HG02852 (cell line): ENCODE results near the gene LRRC8A.
"Not testable (repeated sequence)": the region's sequence is repeated elsewhere in the genome, so short reads cannot be mapped to it uniquely, and the experiment has no call there.

Source experiments
- ATAC-seq: cut with Tn5 transposase; IDR thresholded peaks from one replicate; pipeline ENCODE4 v1.9.1; 2021; ENCODE audit warnings: mild to moderate bottlenecking, moderate library complexity; ENCODE audit not compliant: unreplicated experiment

LRRC8A gene

DNA sequence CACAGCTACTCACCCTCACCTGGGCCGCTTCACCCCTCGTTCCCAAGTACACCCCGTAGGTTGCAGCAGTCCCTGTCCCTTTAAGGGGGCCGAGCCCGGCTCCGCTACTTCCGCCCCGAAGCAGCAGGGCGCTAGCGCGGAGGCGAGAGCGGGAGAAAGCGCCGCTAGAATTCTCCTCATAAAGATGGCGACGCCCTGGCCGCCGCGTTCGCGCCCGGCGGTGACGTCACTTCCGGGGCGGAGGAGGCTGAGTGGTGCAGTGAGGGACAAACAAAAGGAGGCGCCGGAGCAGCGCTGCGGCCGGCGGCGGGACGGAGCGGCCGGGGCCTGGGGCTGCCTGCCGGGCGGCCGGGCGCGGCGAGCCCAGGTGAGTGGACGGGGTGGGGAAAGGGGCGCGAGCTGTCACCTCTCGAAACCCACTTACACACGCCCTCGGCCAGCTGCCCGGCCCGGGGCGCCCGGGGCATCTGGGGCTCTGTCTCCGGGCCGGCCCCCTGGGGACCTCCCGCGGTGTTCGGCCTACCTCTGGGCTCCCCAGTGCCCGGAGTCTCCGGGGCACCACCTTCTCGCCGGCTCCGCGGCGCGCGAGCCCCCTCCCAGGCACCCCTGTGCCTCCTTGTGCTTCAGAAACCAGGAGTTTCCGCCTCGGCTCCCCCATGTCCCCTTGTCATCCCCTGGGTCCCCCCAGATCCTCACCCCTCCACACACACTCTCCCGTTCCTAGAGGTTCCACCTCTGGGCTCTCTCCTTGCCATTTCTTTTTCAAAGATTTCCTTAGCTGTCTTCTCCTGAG, at the start of gene LRRC8A, which contains the start of gene KYAT1:
TSS of gene LRRC8A (plus strand) at position 250 of the 793 bp plus-strand sequence. CDS start 25,032 bp downstream, outside the sequence.
TSS of gene KYAT1 (minus strand) at position 67 of the 793 bp plus-strand sequence. CDS start 36,545 bp downstream, outside the sequence.
- ATAC-seq = peak; percentile 92

DNA sequence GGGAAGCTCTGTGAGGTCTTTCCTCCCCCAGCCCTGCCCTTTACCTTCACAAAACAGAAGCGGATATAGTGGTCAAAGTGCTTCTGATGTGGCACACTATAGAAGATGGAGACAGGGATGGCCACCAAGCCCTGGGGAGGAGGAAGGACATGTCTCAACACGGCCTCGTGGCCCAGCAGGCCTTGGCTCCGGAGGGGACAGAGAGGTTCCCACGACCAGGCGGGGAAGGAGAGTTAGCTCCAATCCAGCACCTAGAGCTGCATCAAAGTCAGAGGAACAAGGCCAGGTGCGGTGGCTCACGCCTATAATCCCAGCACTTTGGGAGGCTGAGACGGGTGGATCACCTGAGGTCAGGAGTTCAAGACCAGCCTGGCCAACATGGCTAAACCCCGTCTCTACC, 48.2 kb upstream of the LRRC8A start:
- no peak for ATAC-seq

DNA sequence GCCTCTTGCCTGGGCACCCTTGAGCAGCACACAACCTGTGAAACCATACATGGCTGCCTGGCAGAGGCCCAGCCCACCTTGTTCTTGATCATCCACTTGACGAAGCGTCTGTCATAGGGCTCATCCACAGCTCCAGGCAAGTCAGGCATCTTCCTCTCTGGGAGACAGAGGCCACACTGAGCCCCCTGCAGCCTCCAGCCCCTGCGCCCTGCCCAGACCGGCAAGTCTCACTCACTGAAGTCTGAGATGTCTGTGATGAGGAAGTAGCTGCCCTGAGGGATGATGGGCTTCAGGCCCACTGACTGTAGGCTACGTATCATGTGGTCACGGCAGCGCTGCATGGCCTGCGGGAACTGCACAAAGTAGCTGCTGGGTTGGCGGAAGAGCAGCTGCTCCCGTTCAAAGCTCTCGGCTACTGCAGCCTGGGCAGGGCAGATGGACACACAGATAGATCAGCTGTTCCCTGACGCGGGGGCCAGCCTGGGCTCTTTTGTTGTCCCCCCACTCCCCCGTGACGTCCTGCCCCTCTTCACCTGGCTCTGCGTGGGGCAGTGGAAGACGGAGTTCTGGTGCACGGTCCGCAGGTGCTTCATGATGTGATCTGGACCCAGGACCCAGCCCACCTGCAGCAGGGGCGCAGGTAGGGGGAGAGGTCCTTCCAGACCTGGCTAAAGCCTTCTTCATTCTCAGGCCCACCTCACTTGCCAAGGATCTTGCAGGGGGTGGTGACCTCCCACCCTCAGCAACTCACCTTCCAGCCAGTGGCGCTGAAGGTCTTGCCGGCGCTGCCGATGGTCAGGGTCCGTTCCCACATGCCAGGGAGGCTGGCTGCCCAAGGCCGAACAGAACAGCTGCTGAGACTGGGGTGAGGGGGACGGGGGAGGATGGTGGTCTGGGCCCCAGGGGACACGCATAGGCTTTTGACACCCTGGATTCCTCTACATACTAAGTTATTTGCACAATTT, 46.4 kb upstream of the LRRC8A start:
- ATAC-seq = no peak

DNA sequence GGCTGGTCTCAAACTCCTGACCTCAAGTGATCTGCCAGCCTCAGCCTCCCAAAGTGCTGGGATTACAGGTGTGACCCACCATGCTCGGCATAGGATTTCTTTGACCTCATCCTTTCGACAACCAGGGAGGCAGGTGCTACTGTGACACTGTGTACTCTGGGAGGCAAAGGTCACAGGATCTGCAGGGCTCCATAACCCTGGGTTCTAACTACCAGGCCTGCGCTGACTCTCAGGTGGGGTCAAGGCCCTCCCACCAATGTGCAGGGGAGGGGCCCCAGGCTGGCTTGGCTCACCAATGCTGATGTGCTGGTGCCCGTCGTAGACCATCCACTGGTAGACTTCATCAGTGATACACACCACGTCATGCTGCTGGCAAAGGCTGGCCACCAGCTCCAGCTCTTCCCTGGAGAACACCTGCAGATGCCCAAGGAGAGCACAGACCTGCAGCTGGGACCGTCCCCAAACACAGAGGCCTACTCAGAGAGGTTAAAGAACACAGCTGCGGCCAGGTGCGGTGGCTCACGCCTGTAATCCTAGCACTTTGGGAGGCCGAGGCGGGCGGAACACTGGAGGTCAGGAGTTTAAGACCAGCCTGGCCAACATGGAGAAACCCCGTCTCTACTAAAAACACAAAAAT, 45.3 kb upstream of the LRRC8A start:
- no peak for ATAC-seq

GRCh38 chr9:128838338-128838737, 43.6 kb upstream of the LRRC8A start:
- ATAC-seq = no peak

- ATAC-seq = no peak
Observed at GRCh38 chr9:128840524-128840923, 41.4 kb upstream of the LRRC8A start.

DNA sequence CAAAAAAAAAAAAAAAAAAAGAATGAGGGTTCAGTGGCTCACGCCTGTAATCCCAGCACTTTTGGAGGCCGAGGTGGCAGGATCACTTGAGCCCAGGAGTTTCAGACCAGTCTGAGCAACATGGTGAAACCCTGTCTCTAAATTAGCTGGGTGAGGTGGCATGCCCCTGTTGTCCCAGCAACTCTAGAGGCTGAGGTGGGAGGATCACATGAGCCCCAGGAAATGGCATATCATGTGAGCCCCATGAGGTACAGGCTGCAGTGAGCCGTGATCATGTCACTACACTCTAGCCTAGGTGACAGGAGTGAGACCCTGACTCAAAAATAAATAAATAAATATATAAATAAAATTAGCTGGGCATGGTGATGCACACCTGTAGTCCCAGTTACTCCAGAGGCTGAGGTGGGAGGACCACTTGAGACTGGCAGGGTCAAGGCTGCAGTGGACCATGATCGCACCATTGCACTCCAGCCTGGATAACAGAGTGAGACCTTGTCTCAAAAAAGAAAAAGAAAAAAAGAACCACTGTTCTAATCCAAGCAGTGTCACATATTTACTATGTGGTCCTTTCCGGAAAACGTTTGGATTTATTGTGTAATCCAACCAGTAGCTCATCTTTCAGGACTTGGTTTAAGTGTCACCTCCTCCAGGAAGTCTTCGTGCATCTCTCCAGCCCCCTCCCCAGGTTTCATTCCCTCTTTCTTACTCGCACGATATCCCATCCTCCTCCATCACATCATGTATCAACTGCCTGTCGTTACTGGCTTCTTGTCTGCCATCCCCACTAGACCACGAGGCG, 40.0 kb upstream of the LRRC8A start:
- ATAC-seq = no peak

DNA sequence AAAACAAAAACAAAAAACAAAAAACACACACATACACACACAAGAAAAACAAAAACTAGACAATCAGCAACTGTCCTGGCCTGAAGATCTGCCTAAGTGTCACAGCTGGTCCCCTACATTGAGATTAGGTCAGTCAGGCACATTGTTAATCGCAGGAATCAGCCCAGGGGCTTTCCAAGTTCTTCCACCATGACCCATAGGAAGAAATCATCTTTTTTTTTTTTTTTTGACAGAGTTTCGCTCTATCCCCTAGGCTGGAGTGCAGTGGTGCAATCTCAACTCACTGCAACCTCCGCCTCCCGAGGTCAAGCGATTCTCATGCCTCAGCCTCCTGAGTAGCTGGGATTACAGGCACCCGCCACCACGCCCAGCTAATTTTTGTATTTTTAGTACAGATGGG, 38.8 kb upstream of the LRRC8A start:
- not testable (repeated sequence) for ATAC-seq

DNA sequence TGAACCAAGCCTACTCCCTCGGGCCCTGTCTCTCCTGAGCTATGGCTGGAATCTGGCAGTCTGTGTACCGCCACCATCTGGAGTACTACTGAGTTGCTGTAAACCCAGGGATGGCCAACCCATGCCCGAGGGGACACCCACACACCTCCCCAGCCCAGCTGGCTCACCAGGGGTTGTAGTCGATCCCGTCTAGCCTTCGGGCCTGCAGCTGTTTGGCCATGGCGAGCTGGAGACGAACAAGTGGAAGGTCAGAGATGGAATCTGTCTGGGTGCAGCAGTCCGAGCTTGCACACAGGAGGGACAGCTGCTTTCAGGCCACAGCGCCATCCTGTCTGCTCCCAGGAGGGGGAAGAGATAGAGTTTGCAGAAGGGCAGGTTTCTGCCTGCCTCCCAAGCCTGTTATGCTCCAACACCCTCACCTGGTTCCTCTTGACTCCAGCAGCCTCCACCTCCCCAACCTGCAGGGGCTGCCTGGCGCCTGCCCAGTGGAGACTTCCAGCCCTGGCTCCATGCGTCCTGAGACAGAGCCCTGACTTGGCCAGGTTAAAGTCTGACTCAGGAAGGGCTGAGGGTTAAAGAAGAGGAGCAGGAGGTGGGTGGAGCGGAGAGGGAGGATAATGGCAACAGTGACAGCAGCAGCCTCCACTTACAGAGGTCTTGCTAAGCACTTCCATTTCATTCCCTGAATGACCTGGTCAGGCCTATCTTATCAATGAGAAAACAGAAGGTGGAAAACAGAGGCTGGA, 36.6 kb upstream of the LRRC8A start:
- no peak for ATAC-seq

- no peak for ATAC-seq
Observed at GRCh38 chr9:128846680-128847030, 35.3 kb upstream of the LRRC8A start.

DNA sequence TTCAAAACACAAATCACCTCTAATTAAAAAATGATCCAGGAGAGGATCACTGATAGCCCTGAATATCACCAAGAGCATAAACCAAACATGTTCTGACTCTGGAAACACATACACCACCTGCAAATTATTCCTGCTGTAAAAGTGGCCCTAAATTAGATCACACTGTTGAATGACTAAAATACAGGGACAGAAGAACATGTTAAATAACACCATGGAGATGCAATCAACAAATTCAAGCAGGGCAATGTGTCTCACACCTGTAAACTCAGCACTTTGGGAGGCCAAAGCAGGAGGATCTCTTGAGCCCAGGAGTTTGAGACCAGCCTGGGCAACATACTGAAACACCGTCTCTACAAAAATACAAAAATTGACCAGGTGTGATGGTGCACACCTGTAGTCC, 34.1 kb upstream of the LRRC8A start:
- no peak for ATAC-seq

GRCh38 chr9:128851024-128851423, 30.9 kb upstream of the LRRC8A start:
- ATAC-seq = not testable (repeated sequence)

GRCh38 chr9:128851779-128852600, 29.9 kb upstream of the LRRC8A start:
- not testable (repeated sequence) for ATAC-seq

DNA sequence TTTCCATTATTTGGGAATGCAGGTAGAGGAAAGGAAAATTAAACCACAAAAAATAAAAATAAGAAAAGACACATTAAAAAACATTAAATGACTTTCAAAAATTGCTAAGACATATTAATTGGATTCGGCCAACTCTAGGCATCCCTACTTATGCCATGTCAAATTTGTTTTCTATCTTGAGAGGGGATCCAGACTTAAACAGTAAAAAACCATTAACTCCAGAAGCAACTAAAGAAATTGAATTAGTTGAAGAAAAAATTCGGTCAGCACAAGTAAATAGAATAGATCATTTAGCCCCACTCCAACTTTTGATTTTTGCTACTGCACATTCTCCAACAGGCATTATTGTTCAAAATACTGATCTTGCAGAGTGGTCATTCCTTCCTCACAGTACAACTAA, 29.3 kb upstream of the LRRC8A start:
- ATAC-seq = not testable (repeated sequence)

GRCh38 chr9:128854454-128854853, 27.5 kb upstream of the LRRC8A start:
- not testable (repeated sequence) for ATAC-seq

DNA sequence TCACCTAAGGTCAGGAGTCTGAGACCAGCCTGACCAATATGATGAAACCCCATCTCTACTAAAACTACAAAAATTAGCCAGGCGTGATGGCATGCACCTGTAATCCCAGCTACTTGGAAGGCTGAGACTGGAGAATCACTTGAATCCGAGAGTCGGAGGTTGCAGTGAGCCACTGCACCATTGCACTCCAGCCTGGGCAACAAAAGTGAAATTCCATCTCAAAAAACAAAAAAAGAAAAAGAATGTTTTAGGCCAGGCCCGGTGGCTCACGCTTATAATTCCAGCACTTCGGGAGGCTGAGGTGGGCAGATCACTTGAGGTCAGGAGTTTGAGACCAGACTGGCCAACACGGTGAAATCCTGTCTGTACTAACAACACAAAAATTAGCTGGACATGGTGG, 23.5 kb upstream of the LRRC8A start:
- not testable (repeated sequence) for ATAC-seq

- no peak for ATAC-seq
Observed at GRCh38 chr9:128860937-128861336, 21.0 kb upstream of the LRRC8A start.

DNA sequence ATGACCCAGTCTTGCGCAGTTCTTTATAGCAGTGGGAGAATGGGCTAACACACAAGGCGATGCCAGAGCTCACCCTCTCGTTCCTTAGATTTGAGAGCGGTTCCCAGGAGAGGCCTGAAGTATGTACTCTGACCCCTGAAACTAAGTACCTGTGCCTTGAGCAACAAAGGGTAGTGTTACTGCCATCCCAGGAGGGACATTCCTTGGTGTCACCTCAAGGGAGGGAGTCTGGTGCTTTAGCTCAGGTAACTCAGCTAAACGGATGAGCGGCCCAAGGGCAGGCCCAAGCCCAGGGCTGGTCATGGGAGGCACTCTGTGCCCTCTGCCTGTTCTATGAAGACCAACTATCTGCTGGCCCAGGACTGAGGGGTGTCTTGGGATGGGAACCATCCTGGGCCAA, 20.4 kb upstream of the LRRC8A start:
- no peak for ATAC-seq

DNA sequence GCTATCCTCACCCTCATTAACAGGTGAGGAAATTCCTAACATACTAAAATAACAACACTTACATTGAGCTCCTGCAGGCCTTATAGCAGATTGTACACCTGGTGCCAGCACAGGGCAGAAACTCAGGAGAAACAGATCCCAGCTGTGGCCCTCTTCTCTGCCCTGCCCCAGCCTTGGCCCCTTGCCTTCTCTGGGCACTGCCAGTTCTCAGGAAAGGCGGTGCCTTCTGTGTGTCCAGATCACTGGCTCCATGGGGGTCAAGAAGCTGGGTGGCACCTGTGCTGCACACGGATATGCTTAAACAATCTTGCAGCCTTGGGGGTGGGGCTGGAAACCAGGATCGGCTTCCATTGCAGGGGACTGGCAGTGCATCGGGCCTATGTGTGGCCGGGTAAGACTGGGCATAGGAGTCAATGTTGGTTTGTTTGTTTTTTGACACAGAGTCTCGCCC, 19.5 kb upstream of the LRRC8A start:
- ATAC-seq = no peak
